Forelimb muscle (tissue), 1 donor: ENCODE data around the gene TNFRSF19. TPM values are rescaled to one million over a fixed set of nuclear protein-coding genes. Genes with fewer than 3 reads are reported as not detected.
"Not testable (repeated sequence)": the region's sequence is repeated elsewhere in the genome, so short reads cannot be mapped to it uniquely, and the experiment has no call there.

Experiments
- DNase-seq: peaks from one replicate; pipeline ENCODE4 v3.0.0-alpha.2; 2013; ENCODE audit warnings: low read depth
- polyA plus RNA-seq: library from polyadenylated mRNA; unstranded; fragments of 120-200 nt; gene quantifications from one replicate; pipeline ENCODE4 v1.2.1, GENCODE V29; 2013; ENCODE audit not compliant: insufficient read length

Gene TNFRSF19
- polyA plus RNA-seq, 1 donor = 20.6 TPM

- DNase-seq = no peak
Measured at GRCh38 chr13:23567906-23568460, 2.2 kb upstream of the TNFRSF19 start.

- DNase-seq = no peak
Measured at GRCh38 chr13:23570921-23571315, 706 bp downstream of the TNFRSF19 start.

GRCh38 chr13:23571431-23571830 is 1.2 kb downstream of the TNFRSF19 start:
- no peak for DNase-seq

DNA sequence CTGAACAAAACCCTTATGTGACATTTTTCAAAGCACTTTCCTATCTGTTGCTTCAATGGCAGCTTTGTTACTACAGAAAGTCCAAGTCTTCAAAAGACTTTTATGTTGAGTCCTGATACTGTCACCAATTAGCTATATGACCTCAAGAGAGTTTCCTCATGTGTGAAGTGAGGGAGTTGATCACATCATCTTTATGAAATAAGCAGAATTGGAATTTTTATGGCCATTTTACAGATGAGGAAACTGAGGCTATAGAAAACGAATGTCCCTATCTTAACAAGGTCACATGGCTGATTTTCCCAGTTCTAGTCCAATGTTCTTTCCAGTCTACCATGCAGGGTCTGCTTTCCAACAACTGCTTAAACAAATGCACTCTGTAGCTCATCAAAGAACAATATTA is 2.6 kb downstream of the TNFRSF19 start:
- DNase-seq = no peak

GRCh38 chr13:23574421-23575145 is 4.4 kb downstream of the TNFRSF19 start:
- no peak for DNase-seq

DNA sequence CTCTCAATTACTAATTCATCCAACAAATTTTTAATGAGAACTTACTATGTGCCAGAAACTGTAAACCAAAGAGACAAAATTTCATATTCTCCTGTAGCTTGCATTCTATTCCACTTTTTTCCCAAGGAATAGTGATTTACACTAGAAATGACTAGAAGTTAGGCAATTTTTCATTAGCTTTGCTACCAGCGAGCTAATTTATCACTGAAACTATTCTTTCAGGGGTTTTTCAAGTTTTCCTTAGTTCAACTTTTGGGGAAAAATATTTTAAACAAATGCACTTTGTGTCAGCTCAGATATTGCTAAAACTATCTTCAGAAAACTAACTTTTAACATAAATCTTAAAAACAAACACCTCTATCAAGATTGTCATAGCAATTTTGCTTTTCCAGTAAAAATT is 5.4 kb downstream of the TNFRSF19 start:
- no peak for DNase-seq

DNA sequence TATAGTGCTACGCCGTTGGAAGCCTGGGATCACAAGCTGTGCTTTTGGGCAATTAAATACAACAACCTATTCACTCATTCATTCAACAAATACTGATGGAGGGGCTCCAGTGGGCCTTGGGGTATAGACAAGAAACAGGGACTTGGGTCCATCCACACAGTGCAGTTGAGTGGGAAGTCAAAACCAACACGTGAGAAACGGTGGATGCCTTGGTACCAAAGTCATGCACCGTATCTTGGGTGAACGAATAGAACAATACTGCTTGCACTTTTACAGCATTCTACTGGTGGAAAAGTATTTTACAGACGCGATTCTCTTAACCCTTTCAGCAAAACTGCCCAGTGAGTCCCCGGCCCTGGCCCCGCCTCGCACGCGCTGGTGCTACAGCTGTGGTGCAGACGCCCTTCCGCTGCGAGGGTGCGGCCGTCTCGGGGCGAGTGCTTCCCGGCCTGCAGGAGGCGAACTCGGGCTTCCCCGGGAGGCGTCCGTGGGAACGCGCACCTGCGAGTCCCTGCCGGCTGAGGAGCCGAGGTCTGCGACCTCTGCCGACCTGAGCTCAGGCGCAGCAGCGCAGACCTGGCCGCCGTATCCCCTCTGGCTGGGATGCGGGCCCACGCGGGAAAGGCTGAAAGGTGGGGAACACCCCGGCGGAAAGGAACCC is 8.3 kb downstream of the TNFRSF19 start:
- DNase-seq = no peak

DNA sequence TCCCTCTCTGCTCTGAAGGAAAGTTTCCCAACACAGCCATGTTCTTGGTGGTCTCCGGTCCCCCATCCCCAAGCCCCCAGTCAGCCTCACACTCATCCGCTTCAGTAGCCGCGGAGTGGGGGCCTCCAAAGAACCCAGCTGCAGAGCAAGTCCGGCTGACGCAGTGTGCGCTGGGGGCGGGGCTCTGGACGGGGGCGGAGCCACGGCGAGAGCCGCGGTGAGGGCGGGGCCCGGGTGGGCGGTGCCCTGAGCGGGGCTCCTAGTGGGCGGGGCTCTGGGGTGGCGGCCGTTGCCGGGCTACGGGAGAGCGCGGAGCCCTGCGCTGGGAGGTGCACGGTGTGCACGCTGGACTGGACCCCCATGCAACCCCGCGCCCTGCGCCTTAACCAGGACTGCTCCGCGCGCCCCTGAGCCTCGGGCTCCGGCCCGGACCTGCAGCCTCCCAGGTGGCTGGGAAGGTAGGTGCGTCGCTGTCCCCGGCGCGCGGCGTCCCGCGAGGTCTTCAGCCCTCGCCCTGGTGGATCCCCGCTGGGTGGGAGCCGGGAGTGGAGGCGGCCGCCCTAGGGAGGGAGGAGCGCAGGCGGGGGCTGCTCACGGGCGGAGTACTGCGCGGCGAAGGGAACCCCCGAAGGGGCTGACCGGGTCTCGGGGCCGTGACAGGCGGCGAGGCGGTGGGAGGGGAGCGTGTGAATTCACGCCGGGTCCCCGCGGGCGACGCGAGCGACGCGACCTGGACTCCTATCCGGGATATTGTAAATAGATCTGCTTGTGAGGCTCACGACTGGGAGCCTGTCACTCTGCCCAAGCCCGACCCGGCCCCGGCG is 9.1 kb downstream of the TNFRSF19 start:
- no peak for DNase-seq

DNA sequence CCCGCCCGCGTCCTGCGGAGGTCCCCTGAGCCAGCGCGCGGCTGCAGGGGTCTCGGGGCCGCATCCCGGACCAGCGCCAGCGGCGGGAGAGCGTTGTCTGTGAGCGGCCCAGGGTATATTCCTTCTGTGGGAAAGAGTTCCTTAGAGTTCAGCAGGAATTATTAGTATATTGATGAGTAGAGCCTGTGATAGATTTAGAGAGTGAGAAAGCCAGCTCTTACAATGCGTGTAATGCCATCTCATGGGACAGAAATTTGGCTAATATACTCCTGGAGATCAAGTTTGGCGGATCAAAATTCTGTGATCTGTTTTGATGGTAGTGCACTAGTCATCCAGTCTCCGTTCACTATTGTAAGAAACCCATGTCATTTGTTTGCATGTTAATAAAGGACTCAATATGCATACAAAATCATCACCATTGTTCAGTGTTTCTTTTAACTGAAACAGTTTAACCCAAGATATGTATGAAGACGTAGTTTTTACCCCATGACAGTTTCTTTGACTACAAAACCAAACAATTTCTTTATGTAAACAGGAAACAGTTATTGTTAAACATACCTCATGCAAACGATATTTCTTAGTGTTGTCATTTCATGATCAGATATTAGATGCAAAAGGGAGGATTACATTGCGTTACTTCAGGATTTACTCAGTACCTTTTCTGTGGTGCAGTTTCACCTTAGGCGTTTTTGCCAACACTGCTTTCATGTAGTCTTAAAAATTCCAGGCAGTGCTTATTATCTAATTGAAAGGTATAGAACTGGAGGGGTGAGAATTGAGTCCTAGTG is 9.9 kb downstream of the TNFRSF19 start:
- DNase-seq = no peak

DNA sequence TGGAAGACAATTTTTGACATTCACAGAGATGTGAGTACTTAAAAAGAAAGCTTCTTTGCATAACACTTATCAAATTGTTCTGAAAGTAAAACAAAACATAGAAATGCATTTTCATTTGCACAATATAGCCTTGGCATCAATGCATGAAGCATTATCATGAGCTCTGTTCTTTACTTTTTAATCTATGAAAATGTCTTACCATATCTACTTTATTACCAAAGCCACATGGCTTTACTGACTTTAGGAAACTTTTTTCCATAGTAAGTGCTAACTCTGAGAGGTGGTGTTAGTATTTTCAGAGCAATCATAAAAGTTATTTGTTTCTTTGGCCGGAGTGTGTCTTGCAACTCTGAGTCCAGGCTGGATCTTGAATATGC is 10.5 kb downstream of the TNFRSF19 start:
- DNase-seq = no peak

DNA sequence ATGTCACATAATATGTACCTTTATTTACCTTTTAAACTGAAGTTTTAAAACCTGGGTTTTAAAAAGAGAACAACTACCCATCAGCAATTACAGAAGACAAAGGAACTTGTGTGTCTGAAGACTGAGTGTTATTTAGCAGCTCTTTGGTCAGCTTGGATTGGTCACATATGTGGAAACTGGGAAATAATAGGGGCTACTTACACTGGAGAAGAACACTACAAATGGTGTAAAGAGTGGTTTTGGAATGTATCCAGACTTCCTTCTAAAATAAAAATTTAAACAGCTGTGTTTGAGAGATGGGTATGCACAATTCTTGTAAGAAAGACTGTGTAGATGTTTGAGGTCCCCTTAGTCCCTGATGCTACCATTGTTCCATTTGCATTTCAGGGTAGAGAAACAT is 13.3 kb downstream of the TNFRSF19 start:
- DNase-seq = no peak

GRCh38 chr13:23584275-23584674 is 14.1 kb downstream of the TNFRSF19 start:
- no peak for DNase-seq

DNA sequence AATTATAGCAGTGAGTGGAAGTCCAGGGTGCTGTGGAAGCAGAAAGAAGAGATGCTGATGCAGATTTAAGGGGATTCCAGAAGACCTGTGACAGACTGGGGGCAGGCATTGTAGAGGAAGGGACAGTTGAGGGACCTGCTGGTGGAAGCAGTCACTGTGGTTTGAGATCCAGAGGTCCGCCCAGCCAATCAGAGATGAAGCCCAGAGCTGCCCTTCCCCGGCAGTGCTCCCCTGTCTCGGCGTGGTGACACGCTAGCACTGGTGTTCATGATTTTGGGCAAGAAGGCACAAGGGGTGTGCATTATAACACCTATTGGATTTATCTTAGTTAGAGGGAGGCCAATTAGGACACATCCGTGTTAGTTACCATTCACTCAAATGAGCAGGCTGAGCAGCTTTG is 16.1 kb downstream of the TNFRSF19 start:
- no peak for DNase-seq

DNA sequence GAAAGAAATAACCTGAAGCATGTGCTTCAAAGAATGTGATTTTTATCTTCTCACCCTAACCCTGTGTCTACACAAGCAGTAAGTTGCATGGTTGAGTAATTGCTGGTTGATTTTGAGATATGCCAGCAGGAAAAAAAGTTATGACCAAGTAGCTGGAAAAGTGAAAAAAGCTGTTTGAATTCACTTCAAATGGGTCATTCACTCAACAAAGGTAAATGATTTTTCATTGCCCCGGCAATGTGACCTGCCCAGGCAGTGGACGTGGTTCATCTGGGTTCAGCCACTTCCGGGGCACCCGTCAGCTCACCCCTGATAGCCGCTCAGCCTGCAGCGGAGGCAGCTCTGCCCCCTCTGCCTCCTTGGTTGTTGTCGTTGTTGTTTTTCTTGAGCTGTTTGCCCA is 18.5 kb downstream of the TNFRSF19 start:
- DNase-seq = no peak

- no peak for DNase-seq
Measured at GRCh38 chr13:23592596-23592995, 22.4 kb downstream of the TNFRSF19 start.

- no peak for DNase-seq
Measured at GRCh38 chr13:23593148-23593547, 22.9 kb downstream of the TNFRSF19 start.

- not testable (repeated sequence) for DNase-seq
Measured at GRCh38 chr13:23594290-23594689, 24.1 kb downstream of the TNFRSF19 start.

DNA sequence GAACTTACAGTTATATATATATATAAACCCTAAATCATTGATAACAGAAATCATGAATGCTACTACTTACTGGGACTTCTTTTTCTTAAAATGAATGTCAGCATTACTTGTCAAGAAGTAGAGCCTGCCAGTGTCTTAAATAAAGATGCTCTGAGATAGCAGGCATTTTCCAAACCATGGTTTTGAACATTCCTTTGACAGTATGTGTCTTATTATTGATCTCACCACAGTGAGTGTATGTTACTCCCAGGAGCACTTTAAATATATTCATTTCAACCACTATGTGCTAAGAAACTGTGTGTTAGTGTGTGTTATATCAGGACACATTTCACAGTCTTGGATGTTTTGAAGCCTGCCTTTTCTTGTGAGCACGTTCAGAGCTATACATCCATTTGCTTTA is 28.2 kb downstream of the TNFRSF19 start:
- no peak for DNase-seq

DNA sequence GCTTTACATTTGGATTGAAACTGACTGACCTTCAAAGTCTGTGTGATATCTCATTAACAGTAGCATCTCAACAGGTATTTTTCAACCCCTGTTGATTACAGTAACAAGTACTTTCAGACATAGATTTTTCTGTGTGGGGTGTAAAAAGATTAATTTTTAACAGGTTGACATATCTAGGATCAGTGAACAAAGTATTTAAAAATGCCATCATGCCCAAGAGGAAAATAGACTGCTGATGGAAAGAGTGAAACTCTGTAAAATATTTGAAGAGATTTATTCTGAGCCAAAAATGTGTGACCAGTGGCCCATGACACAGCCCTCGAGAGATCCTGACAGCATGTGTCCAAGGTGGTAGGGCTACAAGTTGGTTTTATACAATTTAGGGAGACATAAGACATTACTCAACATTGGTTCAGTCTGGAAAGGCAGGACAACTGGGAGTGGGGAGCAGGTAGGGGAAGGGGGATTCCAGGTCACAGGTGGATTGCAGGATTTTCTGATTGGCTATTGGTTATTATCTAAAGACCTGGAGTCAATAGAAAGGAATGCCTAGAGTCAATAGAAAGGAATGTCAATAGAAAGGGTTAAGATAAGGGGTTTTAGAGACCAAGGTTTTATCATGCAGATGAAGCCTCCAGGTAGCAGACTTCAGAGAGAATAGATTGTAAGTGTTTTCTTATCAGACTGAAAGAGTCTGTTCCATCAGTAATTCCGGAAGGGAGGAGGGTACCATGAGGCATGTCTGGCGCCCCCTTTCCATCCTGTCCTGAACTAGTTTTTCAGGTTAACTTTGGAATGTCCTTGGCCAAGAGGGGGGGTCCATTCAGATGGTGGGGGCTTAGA is 29.1 kb downstream of the TNFRSF19 start:
- DNase-seq = no peak

DNA sequence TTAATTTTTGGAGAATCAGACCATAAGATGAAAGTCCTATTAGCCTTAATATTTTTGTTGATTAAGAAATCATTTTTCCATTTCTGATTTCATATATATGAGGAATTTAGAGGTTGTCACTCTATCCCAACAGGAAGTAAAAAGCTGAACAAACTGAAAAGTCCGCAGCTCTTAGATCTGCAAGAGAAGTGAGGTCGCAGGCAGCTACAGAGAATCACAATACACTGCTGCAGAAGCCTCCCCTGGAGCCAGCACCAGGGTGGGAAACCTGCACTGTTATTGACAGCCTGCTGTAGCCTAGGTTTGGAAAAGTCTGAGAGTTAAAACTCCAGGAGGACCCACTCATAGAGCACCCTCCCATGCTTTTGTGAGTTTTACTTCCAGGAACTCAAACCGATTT is 29.9 kb downstream of the TNFRSF19 start:
- no peak for DNase-seq

GRCh38 chr13:23600534-23600933 is 30.3 kb downstream of the TNFRSF19 start:
- DNase-seq = no peak
